H1 (cell line): ENCODE measurements around the gene ANO2. TPM values are rescaled to one million over a fixed set of nuclear protein-coding genes. Genes with fewer than 3 reads are reported as not detected.

ENCODE experiments used
- CHD1 ChIP-seq: IDR thresholded peaks from 2 replicates; pipeline ENCODE4 v1.6.1; 2012; ENCODE audit warnings: low read depth, low read length, improper control_type of control experiment
- EGR1 ChIP-seq: IDR thresholded peaks from 2 replicates; pipeline ENCODE4 v1.6.1; 2011; ENCODE audit warnings: low read depth, low read length, borderline replicate concordance
- EP300 ChIP-seq, 2 experiments: IDR thresholded peaks; 1 replicate in 1 of 2; 2 replicates in 1 of 2; pipeline ENCODE4 v1.6.1; 2011 to 2012; ENCODE audit warnings: low read depth in 2 of 2, low read length in 2 of 2, mild to moderate bottlenecking in 2 of 2, borderline replicate concordance in 1 of 2, inconsistent platforms in 1 of 2, moderate library complexity in 1 of 2
- GABPA ChIP-seq: IDR thresholded peaks from 2 replicates; pipeline ENCODE4 v1.6.1; 2011; ENCODE audit warnings: mild to moderate bottlenecking, low read length, moderate library complexity, borderline replicate concordance; ENCODE audit not compliant: insufficient read depth
- JUND ChIP-seq: IDR thresholded peaks from 2 replicates; pipeline ENCODE4 v1.6.1; 2011; ENCODE audit warnings: mild to moderate bottlenecking, improper control_type of control experiment, low read length
- KDM4A ChIP-seq: IDR thresholded peaks from one replicate; pipeline ENCODE4 v1.7.1; 2012; ENCODE audit warnings: low read depth, mild to moderate bottlenecking, moderate library complexity, low read length, inconsistent platforms; ENCODE audit not compliant: severe bottlenecking
- SAP30 ChIP-seq: fragments of 300-600 bp; sonication (generic); IDR thresholded peaks from 2 replicates; pipeline ENCODE4 v1.7.1; 2012; ENCODE audit warnings: low read length, moderate library complexity, mild to moderate bottlenecking, inconsistent platforms; ENCODE audit not compliant: insufficient read depth, insufficient replicate concordance
- SIX5 ChIP-seq: IDR thresholded peaks from 2 replicates; pipeline ENCODE4 v1.6.1; 2011; ENCODE audit warnings: mild to moderate bottlenecking, low read depth, low read length
- TAF1 ChIP-seq: IDR thresholded peaks from 2 replicates; pipeline ENCODE4 v1.6.1; 2011; ENCODE audit warnings: mild to moderate bottlenecking, low read depth, low read length
- polyA plus RNA-seq, 7 experiments: library from polyadenylated mRNA; depleted of rRNA in 3 of 7; stranded (reverse) in 5 of 7; unstranded in 2 of 7; fragments of >200 nt in 5 of 7; fragments of 200-250 nt in 2 of 7; gene quantifications; 1 replicate in 5 of 7; 2 replicates in 1 of 7; 4 replicates in 1 of 7; pipeline versions ENCODE4 v1.2.1 to v1.2.3, GENCODE V29; 2011 to 2013; ENCODE audit warnings: missing spikeins in 2 of 7, mixed read lengths in 2 of 7
- total RNA-seq: library from RNA; stranded (reverse); fragmentation: NEBNext Ultra II Directional; extraction: Animal tissue kit (Norgen Biotek cat#: 25700); gene quantifications from 2 replicates; pipeline ENCODE4 v1.2.1, GENCODE V29; 2021

ANO2 gene
- total and polyA plus RNA-seq, 2 of the 8 experiments (the other 6 are each of a cell fraction or from before 2014, with no cell fraction given) = 1.9 to 5.5 TPM

DNA sequence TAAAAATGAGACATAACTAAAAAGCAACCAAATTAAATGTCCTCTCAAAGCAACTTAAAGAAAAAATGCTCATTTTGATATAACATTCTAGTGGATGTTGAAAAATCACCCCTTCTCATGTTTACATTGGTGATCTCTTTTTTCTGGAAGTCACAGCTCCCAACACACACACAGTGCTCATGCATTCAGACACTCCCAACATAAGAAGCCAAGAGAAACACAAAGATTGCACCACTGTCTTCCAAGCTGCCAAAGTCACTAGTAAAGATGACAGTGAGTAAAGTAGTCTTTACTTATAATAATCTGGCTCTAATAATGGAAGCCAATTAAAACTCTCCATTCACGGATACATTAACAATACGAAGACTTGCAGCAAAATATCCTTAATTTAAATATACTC is 294.8 kb downstream of the ANO2 start (continued):
- TF ChIP-seq EP300 (IDR thresholded peaks at IDR 0.05; ENCODE audit: borderline replicate concordance in 1 of 2, low read depth in 2 of 2, low read length in 2 of 2) = no peak
- TF ChIP-seq JUND = no peak
- no peak for TF ChIP-seq SIX5
- TF ChIP-seq TAF1 = no peak
- TF ChIP-seq KDM4A = no peak
- no peak for TF ChIP-seq SAP30
- TF ChIP-seq GABPA = no peak
- no peak for TF ChIP-seq EGR1
- TF ChIP-seq CHD1 = no peak
